B cell (primary cell): ENCODE results near the gene WWP2. TPM values are rescaled to one million over a fixed set of nuclear protein-coding genes. Genes with fewer than 3 reads are reported as not detected.

ENCODE experiments used
- ATAC-seq: fragments of 200-7000 bp; cut with Tn5 transposase; one replicate; pipeline ENCODE4 v1.10.0; 2021; ENCODE audit warnings: low read depth, mild to moderate bottlenecking, moderate number of reproducible peaks, moderate library complexity
- CTCF ChIA-PET: fragments of 350-600 bp; sonication (Branson Sonifier 250); formaldehyde crosslinking; loops from one replicate; lab custom pipeline; 2021; ENCODE audit warnings: antibody characterized with exemption, inconsistent platforms; lab: Charles Lee
- POLR2A ChIA-PET: fragments of 350-600 bp; sonication (Branson Sonifier 250); formaldehyde crosslinking; loops from one replicate; lab custom pipeline; 2021; ENCODE audit warnings: antibody characterized with exemption; lab: Charles Lee
- DNase-seq: peaks from one replicate; pipeline ENCODE4 v3.0.0; 2013
- H2AFZ ChIP-seq: 2 replicates; pipeline ENCODE4 v1.6.1; 2012; ENCODE audit warnings: mild to moderate bottlenecking, low read depth, low read length; ENCODE audit not compliant: insufficient read depth, poor library complexity, severe bottlenecking
- H3K27ac ChIP-seq, 2 donors: 1 replicate in 1 of 2; 2 replicates in 1 of 2; pipeline ENCODE4 v1.5.1; 2012 to 2013; ENCODE audit warnings: low read length in 2 of 2, mild to moderate bottlenecking in 2 of 2, moderate library complexity in 1 of 2
- H3K27me3 ChIP-seq, 4 experiments: fragments of 200-600 bp in 1 of 4; sonication (generic) in 1 of 4; replicated peaks in 1 of 4; 1 replicate in 2 of 4; 2 replicates in 2 of 4; pipeline versions ENCODE4 v1.6.1 to v1.7.0; 2013 to 2016; ENCODE audit warnings: low read length in 3 of 4, mild to moderate bottlenecking in 2 of 4, mixed read lengths in 1 of 4, moderate library complexity in 1 of 4; ENCODE audit not compliant: insufficient read depth in 4 of 4, control insufficient read depth in 3 of 4; ENCODE audit errors: control extremely low read depth in 1 of 4
- H3K36me3 ChIP-seq, 2 experiments: replicated peaks in 1 of 2; 1 replicate in 1 of 2; 2 replicates in 1 of 2; pipeline versions ENCODE4 v1.6.1 to v1.7.1; 2013; ENCODE audit warnings: low read length in 1 of 2; ENCODE audit not compliant: insufficient read depth in 2 of 2, control insufficient read depth in 1 of 2; ENCODE audit errors: control extremely low read depth in 1 of 2, extremely low read depth in 1 of 2
- H3K4me1 ChIP-seq, 2 donors: fragments of 200-600 bp in 1 of 2; sonication (generic) in 1 of 2; 1 replicate in 1 of 2; 2 replicates in 1 of 2; pipeline versions ENCODE4 v1.5.1 to v1.6.1; 2013 to 2017; ENCODE audit warnings: low read length in 2 of 2; ENCODE audit not compliant: control insufficient read depth in 2 of 2, insufficient read depth in 2 of 2
- H3K4me2 ChIP-seq: replicated peaks from 2 replicates; pipeline ENCODE3; 2012; ENCODE audit warnings: mild to moderate bottlenecking, low read depth, low read length; ENCODE audit not compliant: poor library complexity, severe bottlenecking
- H3K4me3 ChIP-seq, 5 experiments: fragments of 200-600 bp in 1 of 5; sonication (generic) in 1 of 5; 1 replicate in 3 of 5; 2 replicates in 2 of 5; pipeline versions ENCODE4 v1.5.1 to v1.7.0; 2011 to 2016; ENCODE audit warnings: low read length in 4 of 5, mild to moderate bottlenecking in 4 of 5, low read depth in 2 of 5, control low read depth in 1 of 5, moderate library complexity in 1 of 5; ENCODE audit not compliant: insufficient read depth in 1 of 5; ENCODE audit errors: control extremely low read depth in 1 of 5, extremely low read depth in 1 of 5
- H3K79me2 ChIP-seq: fragments of 200-600 bp; sonication (generic); one replicate; pipeline ENCODE4 v1.6.0; 2016; ENCODE audit warnings: low read length; ENCODE audit not compliant: control insufficient read depth, insufficient read depth
- H3K9ac ChIP-seq: fragments of 200-600 bp; sonication (generic); 2 replicates; pipeline ENCODE4 v1.6.1; 2017; ENCODE audit warnings: mild to moderate bottlenecking, low read length, moderate library complexity
- H3K9me3 ChIP-seq, 3 donors: one replicate each; pipeline versions ENCODE4 v1.6.1 to v1.7.1; 2013; ENCODE audit warnings: low read length in 2 of 3; ENCODE audit not compliant: control insufficient read depth in 2 of 3, insufficient read depth in 1 of 3; ENCODE audit errors: control extremely low read depth in 1 of 3
- H4K20me1 ChIP-seq: 2 replicates; pipeline ENCODE4 v1.6.0; 2012; ENCODE audit warnings: mild to moderate bottlenecking, low read length; ENCODE audit not compliant: insufficient read depth, control insufficient read depth, poor library complexity, severe bottlenecking
- H3K27ac Mint-ChIP-seq: one replicate; pipeline ENCODE4 v1.8.0; 2021; ENCODE audit warnings: mixed read lengths
- H3K27me3 Mint-ChIP-seq: one replicate; pipeline ENCODE4 v1.8.0; 2021; ENCODE audit warnings: mixed read lengths
- H3K4me1 Mint-ChIP-seq: one replicate; pipeline ENCODE4 v1.8.0; 2021; ENCODE audit warnings: mixed read lengths
- H3K4me3 Mint-ChIP-seq: one replicate; pipeline ENCODE4 v1.8.0; 2021; ENCODE audit warnings: mixed read lengths
- H3K9me3 Mint-ChIP-seq: one replicate; pipeline ENCODE4 v1.8.0; 2022; ENCODE audit warnings: mixed read lengths; ENCODE audit not compliant: insufficient read depth
- CTCF ChIP-seq: fragments of 200-600 bp; IDR thresholded peaks from one replicate; pipeline ENCODE4 v1.8.0; 2022; ENCODE audit warnings: antibody characterized with exemption, mild to moderate bottlenecking
- EZH2 ChIP-seq: IDR thresholded peaks from 2 replicates; pipeline ENCODE4 v1.6.1; 2012; ENCODE audit warnings: borderline replicate concordance, low read depth, mild to moderate bottlenecking, moderate library complexity, low read length; ENCODE audit not compliant: insufficient read depth, poor library complexity, severe bottlenecking
- WGBS: methylation state at CpG from one replicate; pipeline ENCODE4 v1.1.5; 2013; ENCODE audit warnings: missing lambda C conversion rate; ENCODE audit not compliant: insufficient coverage; 5-methylcytosine and 5-hydroxymethylcytosine counted together
- intact Hi-C: fragments of 100-400 bp; cut with micrococcal nuclease; formaldehyde crosslinking; loops from one replicate; pipeline ENCODE4 v1.10.0; 2022
- polyA plus RNA-seq: library from polyadenylated mRNA; depleted of rRNA; stranded (reverse); fragments of >200 nt; gene quantifications from 2 replicates; pipeline ENCODE4 v1.2.3, GENCODE V29; 2012
- total RNA-seq, 2 donors: library from RNA; stranded (reverse); fragments of 120-200 nt in 1 of 2; gene quantifications; 1 replicate in 1 of 2; 2 replicates in 1 of 2; pipeline versions ENCODE4 v1.2.3 to v1.2.4, GENCODE V29; 2013 to 2022

WWP2 gene
- total and polyA plus RNA-seq, 2 donors (not counting 1 experiment from before 2014, with no cell fraction given) = 33.4 to 105 TPM

DNA sequence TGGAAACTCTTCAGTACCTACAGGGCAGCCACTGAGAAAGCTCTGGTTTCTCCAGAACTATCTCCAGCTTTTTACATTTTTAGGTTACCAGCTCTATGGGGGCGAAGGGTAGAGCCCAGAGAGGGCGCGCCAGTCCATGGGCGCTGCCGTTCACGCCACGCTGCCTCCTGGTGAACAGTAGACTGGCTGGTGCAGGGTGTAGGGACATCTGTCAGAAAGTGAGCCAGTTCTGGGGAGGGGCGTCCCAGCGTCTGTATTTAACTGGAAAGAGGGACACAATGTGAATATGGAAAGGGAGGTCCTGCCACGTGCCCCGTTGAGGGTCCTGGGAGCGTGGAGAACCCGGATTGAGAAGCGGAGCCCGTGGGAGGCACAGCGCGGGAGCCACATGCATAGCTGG is 172.6 kb downstream of the WWP2 start:
- Histone ChIP-seq H3K4me3 (no peak overlapping the region), H3K36me3 (peaks cover 1 to 89% of the 10 kb centered on the region in 2 experiments), H3K4me1 (no peaks in the 10 kb centered on the region), H3K9me3 (no peaks in the 10 kb centered on the region), H4K20me1 (no peaks in the 10 kb centered on the region), H3K4me2 (no peak overlapping the region), H2AFZ (no peak overlapping the region), H3K79me2 (no peaks in the 10 kb centered on the region), H3K9ac (no peak overlapping the region), H3K27ac (no peak overlapping the region), H3K27me3 (no peaks in the 10 kb centered on the region)
- DNase-seq = no peak
- no peak overlapping the region for H3K27ac Mint-ChIP-seq
- no peaks in the 10 kb centered on the region for H3K4me1 Mint-ChIP-seq
- POLR2A ChIA-PET = no interaction called here
- no peak for ATAC-seq
- TF ChIP-seq EZH2 (no peak), CTCF (no peak)
- CTCF ChIA-PET = no interaction called here
- H3K4me3 Mint-ChIP-seq = no peak overlapping the region
- intact Hi-C loops = no loop called here
- H3K27me3 Mint-ChIP-seq = no peaks in the 10 kb centered on the region
- no peaks in the 10 kb centered on the region for H3K9me3 Mint-ChIP-seq
- 99% methylated on average over 17 of the region's 17 CpGs for WGBS

DNA sequence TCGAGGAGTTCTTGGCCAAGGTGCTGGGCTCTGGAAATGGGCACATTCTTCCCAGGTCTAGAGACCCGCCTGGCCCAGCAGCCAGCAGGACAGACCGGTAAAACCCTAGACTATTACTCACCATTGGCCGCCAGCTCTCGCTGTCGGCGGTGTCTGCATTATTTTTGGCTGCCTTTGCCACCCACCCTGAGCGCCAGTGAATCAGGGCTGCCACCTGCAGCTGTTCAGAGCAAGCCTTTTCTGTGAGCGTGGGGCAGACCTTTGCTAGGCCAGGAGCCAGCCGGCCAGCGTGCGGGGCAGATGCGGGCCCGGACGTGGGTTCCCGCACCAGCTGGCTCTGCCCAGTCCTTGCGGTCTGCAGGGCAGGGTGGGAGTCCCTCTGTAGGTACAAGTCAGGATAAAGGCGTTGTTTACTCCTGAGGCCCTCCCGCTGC is 173.2 kb downstream of the WWP2 start:
- no peak for TF ChIP-seq EZH2
- no peak for TF ChIP-seq CTCF
- no peaks in the 10 kb centered on the region for H4K20me1 ChIP-seq
- Mint-ChIP-seq H3K4me1 (no peaks in the 10 kb centered on the region), H3K27me3 (no peaks in the 10 kb centered on the region), H3K4me3 (no peak overlapping the region), H3K9me3 (no peaks in the 10 kb centered on the region), H3K27ac (no peak overlapping the region)
- H3K79me2 ChIP-seq = no peaks in the 10 kb centered on the region
- no peaks in the 10 kb centered on the region for H3K4me1 ChIP-seq
- H3K9me3 ChIP-seq = no peaks in the 10 kb centered on the region
- H2AFZ ChIP-seq = no peak overlapping the region
- H3K27ac ChIP-seq = no peak overlapping the region
- intact Hi-C loops = no loop called here
- H3K36me3 ChIP-seq = peaks cover 1 to 94% of the 10 kb centered on the region in 2 experiments
- POLR2A ChIA-PET = no interaction called here
- DNase-seq (no peak), ATAC-seq (no peak)
- no peak overlapping the region for H3K4me3 ChIP-seq
- H3K27me3 ChIP-seq = no peaks in the 10 kb centered on the region
- H3K9ac ChIP-seq = no peak overlapping the region
- CTCF ChIA-PET = interaction anchor here (1.4 kb wide), 1 partner anchor 8 kb away, joined by 3 read pairs; no protein-coding TSS in a partner anchor
- no peak overlapping the region for H3K4me2 ChIP-seq
- WGBS = 98% methylated on average over 19 of the region's 19 CpGs
